Activated T-cell treated with anti-CD3 and anti-CD28 coated beads, Interleukin-2, amount 50 U/mL, for 48 hours (primary cell): ENCODE results near the gene PTGR2.
"Not testable (repeated sequence)": the region's sequence is repeated elsewhere in the genome, so short reads cannot be mapped to it uniquely, and the experiment has no call there.

Experiments
- DNase-seq, 2 experiments: peaks; one replicate each; pipeline ENCODE4 v3.0.0-alpha.2; 2020

The PTGR2 gene

DNA sequence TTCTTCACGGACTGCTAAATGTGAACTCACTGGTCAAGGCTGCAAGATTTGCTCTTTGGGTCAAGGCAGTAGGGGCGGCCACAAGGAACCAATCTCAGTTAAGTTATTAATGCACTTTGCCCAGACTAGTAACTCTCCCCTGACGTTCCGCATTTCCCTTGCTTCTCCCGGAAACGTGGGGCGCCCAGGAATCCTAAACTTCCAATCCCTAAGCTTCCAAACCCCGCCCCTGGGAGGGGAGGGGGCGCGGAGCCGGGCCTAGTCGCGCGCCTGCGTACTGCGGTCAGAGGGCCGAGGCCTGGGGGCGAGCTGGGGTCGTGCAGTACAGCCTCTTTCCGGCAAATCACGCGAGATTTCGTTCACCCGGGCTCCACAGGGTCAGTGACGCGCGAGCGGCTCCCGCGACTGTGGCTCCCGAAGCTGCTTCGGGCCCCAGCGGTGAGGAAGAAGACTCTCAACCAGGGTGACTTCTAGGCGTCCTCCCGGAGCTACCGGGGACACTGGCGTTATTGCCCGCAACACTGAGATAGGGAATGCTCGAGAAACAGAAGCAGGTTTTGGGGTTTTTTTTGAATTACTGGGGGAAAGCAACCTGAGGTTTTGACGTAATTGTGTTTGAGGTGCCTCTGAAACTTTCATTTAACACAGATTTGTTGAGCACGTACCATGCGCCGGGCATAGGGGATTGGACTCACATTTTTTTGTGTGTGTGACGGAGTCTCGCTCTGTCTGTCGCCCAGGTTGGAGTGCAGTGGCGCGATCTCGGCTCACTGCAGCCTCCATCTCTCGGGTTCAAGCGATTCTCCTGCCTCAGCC, at the start of gene PTGR2:
TSS of gene PTGR2 (plus strand) at position 265 of the 816 bp plus-strand sequence. CDS start 7,032 bp downstream, outside the sequence.
- peak; percentile 89 to 90 for DNase-seq

DNA sequence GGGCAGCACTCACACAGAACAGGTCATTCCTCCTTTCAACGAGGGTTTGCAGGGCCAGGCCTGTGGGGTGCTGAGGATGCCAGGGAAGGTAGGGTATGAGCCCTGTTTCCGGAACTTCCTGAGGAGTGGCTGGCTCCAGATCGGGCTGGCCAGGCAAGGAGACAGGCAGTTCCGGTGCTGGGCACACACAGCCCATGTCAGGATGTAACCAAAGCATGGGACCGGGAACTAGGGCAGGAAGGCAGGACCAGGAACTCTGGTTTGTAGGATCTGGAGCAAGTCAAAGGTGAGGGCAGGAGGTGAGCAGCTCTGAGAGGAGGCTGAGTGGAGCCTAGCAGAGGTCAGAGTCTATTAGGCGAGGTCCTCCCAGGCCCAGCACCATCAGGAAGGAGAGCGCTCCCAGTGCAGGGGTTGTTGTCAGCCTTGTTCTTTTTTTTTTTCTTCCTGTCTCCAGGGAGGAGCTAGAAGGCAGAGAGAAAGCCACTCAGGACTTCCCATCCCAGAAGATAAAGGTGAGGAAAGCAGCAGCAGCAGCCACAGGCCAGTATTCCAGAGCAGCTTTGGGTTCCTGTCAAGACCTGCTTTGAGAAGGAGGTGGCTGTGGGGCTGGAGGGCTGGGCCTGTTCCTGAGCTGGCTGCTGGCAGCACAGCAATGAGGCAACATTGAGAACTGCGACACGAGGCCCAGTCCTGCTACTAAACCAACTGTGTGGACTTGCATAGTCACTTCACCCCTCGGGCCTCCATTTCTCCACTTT, 49.0 kb upstream of the PTGR2 start:
- no peak for DNase-seq

DNA sequence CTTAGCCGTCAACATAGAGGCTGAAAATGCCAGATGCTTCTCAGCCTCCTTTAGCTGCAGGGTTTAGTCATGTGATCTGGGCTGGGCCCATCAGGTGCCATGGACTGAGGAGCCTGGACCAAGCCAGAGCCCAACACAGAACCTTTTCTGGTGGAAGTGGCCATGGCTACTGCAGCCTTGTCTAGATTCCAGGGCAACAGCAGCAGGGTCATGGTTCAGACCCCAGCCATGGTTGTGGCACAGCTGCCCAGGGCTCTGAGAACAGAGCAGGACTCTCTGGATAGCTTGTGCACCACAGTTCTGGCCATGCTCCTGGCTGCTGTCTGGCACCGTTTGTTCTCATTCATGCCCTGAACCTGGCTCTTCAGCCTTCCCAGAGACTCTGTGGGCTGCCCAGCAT, 47.0 kb upstream of the PTGR2 start:
- DNase-seq: no peak

DNA sequence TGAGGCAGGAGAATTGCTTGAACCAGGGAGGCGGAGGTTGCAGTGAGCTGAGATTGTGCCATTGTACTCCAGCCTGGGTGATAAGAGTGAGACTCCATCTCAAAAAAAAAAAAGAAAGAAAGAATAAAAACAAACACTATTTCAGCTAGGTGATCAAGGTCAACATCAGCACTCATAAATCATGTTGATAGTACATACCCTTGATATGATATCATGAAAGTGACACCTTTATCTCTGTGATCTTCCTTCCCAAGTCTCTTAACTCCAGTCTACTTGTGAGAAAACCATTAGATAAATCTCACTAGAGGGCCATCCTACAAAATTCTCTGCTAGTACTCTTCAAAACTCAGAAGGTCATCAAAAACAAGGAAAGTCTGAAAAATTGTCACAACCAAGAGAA, 44.2 kb upstream of the PTGR2 start:
- no peak for DNase-seq

DNA sequence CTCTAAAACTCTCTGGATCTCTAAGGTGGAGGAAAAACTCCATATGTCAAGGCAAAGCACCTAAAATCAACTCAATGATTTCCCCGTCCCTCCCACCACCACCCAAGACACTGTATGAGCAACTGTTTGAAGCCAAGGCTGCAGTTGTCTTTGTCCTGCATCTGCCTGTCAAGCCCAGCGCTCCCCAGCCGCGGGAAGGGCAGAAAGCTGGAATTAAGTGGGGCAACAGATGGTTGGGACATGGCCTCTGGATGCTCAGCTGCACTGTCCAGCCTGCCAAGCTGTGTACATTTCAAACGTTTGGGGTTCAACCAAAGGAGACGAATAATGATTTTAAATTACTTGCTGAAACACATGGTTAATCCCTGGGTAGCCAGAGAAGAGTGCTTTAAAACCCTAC, 42.2 kb upstream of the PTGR2 start:
- no peak for DNase-seq

DNA sequence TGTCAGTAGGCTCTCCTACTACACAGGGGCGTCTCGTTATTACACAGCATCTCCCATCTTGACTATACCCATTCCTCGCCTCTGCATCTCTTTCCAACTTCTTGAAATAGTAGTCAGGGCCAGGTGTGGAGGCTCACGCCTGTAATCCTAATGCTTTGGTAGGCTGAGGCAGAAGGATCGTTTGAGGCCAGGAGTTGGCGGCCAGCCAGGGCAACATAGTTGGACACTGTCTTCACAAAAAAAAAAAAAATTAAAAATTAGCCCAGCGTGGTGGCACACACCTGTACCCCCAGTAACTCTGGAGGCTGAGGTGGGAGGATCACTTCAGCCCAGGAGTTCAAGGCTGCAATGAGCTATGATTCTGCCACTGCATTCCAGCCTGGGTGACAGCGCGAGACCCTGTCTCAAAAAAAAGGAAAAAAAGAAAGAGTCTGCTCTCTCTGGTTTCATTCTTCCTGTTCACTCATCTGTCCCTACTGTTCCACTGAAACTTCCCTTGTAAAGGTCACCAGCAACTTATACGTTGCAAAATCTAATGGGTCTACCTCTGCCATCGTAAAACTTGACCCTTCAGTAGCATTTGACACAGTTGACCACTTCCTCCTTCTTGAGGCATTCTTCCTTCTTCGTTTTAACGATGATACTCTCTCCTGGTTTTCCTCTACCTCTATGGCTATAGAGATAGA, 41.0 kb upstream of the PTGR2 start:
- no peak for DNase-seq

DNA sequence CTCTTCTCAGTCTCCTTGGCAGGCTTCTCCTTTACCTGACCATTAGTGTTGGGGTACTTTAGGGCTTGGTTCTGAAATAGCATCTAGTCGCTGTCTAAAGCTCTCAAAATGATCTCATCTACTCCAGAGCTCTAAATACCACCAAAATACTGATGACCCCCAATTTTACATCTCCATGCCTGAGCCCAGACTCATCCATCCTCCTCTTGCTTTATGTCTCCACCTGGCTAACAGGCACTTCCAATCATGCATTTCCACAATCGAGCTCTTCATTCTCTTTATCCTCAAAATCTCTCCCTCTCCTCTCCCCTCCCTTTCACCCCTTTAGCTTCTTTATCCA, 40.5 kb upstream of the PTGR2 start:
- no peak for DNase-seq

DNA sequence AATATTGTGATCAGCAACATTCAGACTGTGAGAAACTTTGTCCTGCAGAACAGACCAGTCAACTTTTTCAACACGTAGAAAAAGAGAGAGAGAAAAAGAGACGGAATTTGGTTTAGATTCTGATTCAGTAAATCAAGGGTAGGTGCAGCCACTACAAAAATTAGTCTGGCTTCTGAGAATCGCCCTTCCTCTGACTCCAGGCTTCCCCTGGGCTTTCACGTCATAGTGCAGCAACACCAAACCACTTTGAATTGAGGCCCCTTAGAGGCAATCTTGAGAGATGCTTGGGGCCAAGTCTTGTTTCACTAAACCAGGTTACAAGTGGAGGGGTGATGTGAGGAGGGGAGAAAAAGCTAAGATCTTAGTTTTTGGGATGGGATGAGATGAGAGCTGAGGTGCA, 37.5 kb upstream of the PTGR2 start:
- DNase-seq: peak; percentile 23 to 38

DNA sequence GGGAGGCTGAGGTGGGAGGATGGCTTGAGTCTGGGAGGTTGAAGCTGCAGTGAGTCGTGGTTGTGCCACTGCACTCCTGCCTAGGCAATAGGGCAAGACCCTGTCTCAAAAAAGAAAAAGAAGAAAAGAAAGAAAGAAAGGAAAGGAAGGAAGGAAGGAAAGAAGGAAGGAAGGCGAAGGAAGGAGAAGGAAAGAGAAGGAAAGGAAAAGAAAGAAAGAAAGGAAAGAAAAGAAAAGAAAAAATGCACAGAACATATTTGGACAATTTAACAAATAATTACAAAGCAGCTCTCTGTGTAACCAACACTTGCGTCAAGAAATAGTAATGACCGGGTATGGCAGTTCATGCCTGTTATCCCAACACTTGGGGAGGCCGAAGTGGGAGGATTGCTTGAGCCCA, 35.8 kb upstream of the PTGR2 start:
- no peak for DNase-seq

DNA sequence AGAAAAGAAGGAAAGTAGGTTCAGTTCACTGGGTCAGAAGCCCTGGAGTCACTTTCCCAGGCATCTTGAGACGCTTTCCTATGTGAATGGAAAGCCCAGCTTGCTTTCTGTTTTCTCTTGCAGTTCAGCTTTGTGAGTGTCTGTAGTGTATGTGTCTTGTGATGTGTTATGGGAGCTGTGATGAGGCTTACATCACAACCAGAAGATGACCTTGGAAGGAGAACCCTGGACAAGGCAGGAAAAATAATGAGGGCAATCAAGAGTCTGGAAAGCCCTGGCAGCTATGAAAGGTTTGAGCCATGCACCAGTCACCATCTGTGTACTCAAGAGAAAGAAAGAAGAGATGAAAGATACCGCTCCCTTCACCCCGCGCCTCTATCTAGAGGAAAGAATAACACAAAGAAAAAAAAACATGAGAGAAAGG, 35.2 kb upstream of the PTGR2 start:
- no peak for DNase-seq

DNA sequence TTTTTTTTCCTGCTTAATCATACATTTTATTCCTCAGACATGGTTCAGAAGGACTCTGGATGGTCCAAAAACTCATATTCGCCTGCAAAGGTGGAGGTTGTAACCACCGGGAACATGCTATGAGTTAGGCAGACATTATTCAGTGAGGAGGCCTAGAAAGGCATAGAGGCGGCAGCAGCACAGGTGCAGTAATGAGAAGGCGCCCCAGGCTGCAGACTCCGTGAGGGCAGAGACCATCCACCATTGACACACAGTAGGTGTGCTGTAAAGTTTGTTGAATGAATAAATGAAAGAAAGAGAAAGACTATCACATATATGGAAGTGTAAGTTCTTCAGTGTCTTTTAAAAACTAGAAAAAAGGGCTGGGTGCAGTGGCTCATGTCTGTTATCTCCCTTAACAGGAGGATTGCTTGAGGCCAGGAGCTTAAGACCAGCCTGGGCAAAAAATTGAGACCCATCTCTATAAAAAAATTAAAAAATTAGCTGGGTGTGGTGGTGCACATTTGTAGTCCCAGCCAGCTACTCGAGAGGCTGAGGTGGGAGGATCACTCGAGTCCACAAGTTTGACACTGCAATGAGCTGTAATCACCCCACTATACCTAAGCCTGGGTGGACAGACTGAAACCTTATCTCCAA, 34.5 kb upstream of the PTGR2 start:
- DNase-seq: no peak

DNA sequence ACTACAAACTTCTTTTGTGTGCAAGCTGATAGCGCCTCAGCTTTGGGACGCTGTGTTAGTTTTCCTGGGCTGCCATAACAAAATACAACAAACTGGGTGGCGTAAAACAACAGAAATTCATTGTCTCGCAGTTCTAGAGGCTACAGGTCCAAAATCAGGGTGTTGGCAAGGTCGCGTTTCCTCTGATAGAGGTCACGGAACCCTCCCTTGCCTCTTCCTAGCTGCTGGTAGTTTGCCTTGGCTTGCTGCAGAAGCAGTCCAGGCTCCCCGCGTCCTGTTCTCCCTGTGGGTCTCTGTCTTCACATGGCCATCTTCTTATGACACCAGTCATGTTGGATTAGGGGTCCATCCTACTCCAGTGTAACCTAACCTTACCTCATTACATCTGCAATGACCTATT, 32.8 kb upstream of the PTGR2 start:
- DNase-seq: no peak

DNA sequence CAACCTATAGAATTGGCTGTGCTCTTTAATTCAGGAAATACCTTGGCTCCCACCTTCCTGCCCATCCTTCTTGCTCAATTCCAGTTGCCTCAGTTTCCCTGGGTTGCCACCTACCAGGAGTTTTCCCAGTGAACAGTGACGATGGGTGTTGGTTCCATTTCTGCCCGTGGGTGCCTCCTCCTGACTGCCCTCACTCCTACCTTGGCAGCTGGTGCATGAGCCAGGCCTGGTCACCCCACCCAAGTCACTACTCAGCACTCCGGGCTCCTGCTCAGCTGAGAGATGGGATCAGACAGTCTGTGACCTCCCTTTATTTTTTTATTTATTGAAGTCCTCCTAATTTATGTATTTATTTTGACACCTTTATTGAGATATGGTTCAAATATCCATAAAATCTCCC, 31.0 kb upstream of the PTGR2 start:
- no peak for DNase-seq

DNA sequence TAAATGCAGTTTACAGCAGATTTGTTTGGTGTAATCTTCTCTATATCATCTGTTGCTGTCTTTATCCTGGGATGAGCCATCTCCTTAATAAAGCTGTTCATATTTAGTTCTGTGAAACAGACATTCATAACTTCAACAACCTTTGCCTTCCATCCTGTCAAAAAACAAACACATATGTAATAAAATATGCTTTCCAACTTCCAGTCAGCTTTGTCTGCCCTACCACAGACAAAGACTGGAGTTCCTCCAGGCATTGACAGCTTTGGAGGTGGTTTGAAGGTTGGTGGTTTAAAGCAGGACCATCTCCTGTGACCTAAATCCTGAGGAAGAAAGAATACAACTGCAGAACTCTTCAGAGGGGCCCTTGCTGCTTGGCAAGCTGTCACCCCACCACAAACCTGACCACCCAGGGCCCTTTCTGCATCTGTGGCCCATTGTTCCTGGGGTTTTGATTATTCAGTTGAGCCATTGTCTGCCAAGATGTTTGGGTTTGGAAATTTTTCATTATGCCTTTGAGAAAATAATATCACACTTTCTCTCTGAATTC, 28.2 kb upstream of the PTGR2 start:
- no peak for DNase-seq

DNA sequence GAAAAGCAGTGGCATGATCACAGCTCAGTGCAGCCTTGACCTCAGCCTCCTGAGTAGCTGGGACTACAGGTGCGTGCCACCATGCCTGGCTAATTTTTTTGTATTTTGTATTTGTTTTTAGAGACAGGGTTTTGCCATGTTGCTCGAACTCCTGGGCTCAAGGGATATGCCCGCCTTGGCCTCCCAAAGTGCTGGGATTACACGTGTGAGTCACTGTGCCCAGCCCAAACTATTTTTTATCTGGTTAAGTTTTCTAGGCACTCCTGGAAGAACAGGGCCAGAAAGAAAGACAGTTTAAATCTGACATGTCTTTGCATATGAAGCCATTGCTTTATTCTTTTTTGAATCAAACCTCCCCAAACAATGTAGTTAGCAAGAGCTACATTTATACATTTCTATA, 27.5 kb upstream of the PTGR2 start:
- no peak for DNase-seq

DNA sequence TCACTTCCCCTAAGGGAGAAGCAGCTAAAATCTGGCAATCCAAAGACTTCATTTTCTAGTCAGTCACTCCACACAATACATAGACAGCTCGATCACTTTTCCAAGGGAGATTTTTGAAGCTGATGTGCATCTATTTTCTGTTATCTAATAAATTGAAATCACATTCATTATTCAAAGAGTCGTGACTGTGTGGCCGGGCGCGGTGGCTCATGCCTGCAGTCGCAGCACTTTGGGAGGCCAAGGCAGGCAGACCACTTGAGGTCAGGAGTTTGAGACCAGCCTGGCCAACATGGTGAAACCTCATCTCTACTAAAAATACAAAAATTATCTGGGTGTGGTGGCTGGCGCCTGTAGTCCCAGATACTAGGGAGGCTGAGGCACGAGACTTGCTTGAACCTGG, 27.1 kb upstream of the PTGR2 start:
- no peak for DNase-seq

DNA sequence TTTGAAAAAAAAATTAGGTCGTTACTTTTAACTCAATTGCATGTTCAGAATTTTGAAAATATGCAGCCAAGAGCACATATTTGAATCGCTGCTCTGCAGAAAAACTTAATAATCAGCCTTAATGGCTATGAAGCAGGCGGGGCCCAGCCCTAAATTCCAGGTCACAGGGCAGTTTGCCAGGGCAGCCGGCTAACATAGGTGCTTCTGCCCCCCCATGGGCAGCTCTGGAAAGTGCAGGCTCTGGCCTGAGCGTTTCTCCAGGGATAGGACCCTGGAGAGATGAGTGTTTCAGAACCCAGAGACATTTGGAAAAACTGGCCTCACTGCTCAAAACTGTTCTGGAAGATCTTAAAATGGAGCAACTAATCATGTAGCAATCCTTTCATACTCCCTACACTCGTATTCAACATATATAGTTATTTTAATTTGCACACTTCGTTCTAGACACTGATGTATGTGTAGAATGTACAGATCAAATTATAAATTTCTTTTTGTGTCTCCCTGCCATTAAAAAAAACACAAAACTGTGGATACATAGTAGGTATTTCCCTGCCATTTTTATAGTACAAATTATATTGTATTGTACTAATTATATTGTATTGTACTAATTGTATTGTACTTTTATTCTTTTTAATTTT, 26.0 kb upstream of the PTGR2 start:
- DNase-seq: peak; percentile 83 to 86

DNA sequence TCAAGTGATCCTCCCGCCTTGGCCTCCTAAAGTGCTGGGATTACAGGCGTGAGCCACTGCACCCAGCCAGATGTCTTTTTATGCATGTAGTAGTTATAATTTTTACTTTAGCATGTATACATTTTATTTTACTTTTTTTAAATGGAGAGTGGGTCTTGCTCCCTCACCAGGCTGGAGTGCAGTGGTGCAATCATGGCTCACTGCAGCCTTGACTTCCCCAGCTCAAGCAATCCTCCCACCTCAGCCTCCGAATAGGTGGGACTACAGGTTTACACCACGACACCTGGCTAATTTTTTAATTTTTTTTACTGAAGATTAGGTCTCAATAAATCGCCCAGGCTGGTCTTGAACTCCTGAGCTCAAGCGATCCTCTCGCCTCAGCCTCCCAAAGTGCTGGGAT, 24.4 kb upstream of the PTGR2 start:
- DNase-seq: not testable (repeated sequence)

DNA sequence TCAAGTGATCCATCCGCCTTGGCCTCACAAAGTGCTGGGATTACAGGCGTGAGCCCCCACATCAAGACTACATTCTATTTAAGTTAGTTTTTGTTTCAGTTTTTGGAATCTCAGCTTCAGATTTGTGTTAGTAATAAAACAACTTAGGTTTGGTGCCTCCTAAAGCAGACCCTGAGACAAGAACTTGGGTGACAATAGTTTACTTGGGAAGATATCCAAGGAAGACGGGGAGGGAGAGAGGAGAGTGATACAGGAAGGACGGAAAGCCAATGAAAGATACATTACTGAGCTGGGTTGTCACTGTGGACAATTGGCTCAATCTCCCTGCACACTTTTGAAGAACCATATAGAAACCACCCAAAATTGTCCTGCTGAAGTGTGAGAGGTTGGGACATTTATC, 22.6 kb upstream of the PTGR2 start:
- no peak for DNase-seq

DNA sequence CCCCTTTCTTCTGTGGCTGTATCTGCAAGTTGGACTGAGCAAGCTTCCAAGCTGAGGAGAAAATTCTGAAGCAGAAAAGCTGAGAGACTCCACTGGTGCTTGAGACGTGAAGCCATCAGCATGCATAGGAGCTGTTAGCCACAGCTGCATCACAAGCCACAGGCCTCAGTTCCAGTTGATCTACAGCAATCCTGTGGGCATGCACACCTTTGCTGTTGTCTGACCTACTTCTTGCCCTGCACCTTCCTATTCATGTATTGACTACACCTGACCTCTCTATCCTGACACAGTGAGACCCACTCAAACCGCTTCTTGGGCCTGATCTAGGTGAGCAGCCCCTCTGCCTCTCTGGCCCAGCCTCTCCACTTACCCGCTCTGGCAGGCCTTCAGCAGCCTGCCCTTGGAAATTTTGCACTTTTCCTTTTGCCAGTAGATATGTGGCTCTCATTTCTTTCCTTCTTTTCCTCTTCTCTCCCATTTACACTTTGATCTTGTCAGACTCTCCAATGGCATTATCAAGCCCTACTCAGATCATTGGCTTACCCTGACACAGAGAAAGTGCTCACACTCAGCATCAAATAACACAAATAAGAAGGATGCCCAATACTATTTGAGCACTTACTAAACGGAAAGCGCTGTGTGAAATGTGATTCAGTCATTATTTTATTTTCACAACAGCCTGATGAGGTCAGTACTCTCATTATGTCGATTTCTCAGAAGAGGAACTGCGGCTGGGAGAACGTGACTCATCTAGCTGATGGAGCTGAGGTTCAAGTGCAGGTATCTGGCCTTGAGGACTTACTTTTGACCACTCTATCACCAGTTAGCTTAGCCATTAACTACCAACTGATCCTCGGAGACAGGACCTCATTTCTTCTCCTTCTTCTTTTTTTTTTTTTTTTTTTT, 21.9 kb upstream of the PTGR2 start:
- DNase-seq: peak; percentile 58 to 65

DNA sequence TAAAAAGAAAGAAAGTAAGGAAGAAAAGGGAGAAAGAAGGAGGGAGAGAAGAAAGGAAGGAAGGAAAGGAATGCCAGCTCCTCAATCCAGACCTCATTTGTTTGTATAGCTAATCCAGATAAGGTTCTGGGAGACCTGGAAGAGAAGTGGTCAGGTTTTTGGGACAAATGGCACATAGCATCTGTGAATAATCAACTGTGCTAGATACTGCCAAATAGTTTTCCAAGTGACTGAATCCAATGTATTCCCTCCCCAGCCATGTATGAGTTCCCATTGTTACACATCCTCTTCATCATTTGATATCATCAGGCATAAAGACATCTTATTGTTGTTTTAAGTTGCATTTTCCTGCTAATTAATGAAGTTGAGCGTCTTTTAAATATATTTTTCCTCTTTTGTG, 18.6 kb upstream of the PTGR2 start:
- no peak for DNase-seq
